A549 (cell line): Measurements from ENCODE around the gene EXOC3L2. TPM values are rescaled to one million over a fixed set of nuclear protein-coding genes. Genes with fewer than 3 reads are reported as not detected.

Experiments
- ATAC-seq, 2 experiments: fragments of 200-7000 bp in 1 of 2; fragments of >200 bp in 1 of 2; cut with Nextera tagmentation in 1 of 2; cut with Tn5 transposase in 1 of 2; 3 replicates each; pipeline versions ENCODE4 v1.8.0 to v1.9.1; 2018 to 2020; ENCODE audit warnings: mild to moderate bottlenecking in 1 of 2, moderate library complexity in 1 of 2
- CTCF ChIA-PET: fragments of 300-600 bp; sonication (Branson Sonifier 250); formaldehyde crosslinking; extraction: SDS; loops from one replicate; lab custom pipeline; 2021; ENCODE audit warnings: antibody characterized with exemption, inconsistent platforms; lab: Yijun Ruan, JAX
- POLR2A ChIA-PET: fragments of 350-600 bp; formaldehyde crosslinking; extraction: SDS; loops from one replicate; lab custom pipeline; 2021; ENCODE audit warnings: antibody characterized with exemption, inconsistent platforms; lab: Yijun Ruan, JAX
- DNase-seq, 2 experiments: peaks; one replicate each; pipeline versions ENCODE4 v3.0.0 to v3.0.0-alpha.2; 2011 to 2016; ENCODE audit warnings: low read depth in 1 of 2, low spot score in 1 of 2
- FAIRE-seq: peaks from 2 replicates; lab custom pipeline; 2011; peaks lifted over from hg19 to GRCh38; lab: Jason Lieb, UNC
- H3K27ac ChIP-seq, 2 experiments: fragments of >200 bp; sonication (Bioruptor Twin); formaldehyde crosslinking; 3 replicates each; pipeline ENCODE4 v1.5.1; 2016 to 2017
- H3K4me1 ChIP-seq: fragments of >200 bp; sonication (Bioruptor Twin); formaldehyde crosslinking; 3 replicates; pipeline ENCODE4 v1.6.1; 2016
- H3K4me2 ChIP-seq: fragments of >200 bp; sonication (Bioruptor Twin); formaldehyde crosslinking; 3 replicates; pipeline ENCODE4 v1.6.1; 2016
- H3K4me3 ChIP-seq: fragments of >200 bp; sonication (Bioruptor Twin); formaldehyde crosslinking; 3 replicates; pipeline ENCODE4 v1.5.1; 2016
- H3K9me3 ChIP-seq: fragments of >200 bp; sonication (Bioruptor Twin); formaldehyde crosslinking; 3 replicates; pipeline ENCODE4 v1.6.1; 2016
- BHLHE40 ChIP-seq: IDR thresholded peaks from 2 replicates; pipeline ENCODE4 v1.6.1; 2012; ENCODE audit warnings: low read depth, low read length, inconsistent platforms
- CBX2 ChIP-seq: fragments of 200-600 bp; sonication (generic); IDR thresholded peaks from 2 replicates; pipeline ENCODE4 v1.6.1; 2016; ENCODE audit warnings: low read depth, mild to moderate bottlenecking, borderline replicate concordance
- CBX8 ChIP-seq: fragments of 200-600 bp; sonication (generic); IDR thresholded peaks from 2 replicates; pipeline ENCODE4 v1.6.1; 2016
- CEBPB ChIP-seq, 2 experiments: fragments of >200 bp in 1 of 2; sonication (Bioruptor Twin) in 1 of 2; formaldehyde crosslinking in 1 of 2; IDR thresholded peaks; 2 replicates each; pipeline ENCODE4 v1.6.1; 2012 to 2016
- CHD2 ChIP-seq: fragments of 150-350 bp; IDR thresholded peaks from 2 replicates; pipeline ENCODE4 v1.6.1; 2014; ENCODE audit warnings: low read length; ENCODE audit not compliant: partially characterized antibody
- EHF ChIP-seq: fragments of 250-450 bp; sonication (Bioruptor Pico); IDR thresholded peaks from 2 replicates; pipeline ENCODE4 v1.5.0; 2020; ENCODE audit warnings: mild to moderate bottlenecking
- EHMT2 ChIP-seq: fragments of 200-600 bp; sonication (generic); IDR thresholded peaks from 2 replicates; pipeline ENCODE4 v1.6.1; 2016; ENCODE audit warnings: antibody characterized with exemption, low read depth, mild to moderate bottlenecking, moderate library complexity
- EP300 ChIP-seq, 2 experiments: fragments of >200 bp; sonication (Bioruptor Twin); formaldehyde crosslinking; IDR thresholded peaks; 2 replicates in 1 of 2; 3 replicates in 1 of 2; pipeline ENCODE4 v1.6.1; 2016 to 2017
- ESRRA ChIP-seq: fragments of 150-350 bp; IDR thresholded peaks from 2 replicates; pipeline ENCODE4 v1.6.1; 2014; ENCODE audit warnings: mild to moderate bottlenecking, low read length, borderline replicate concordance
- FOXS1 ChIP-seq: fragments of 250-450 bp; sonication (Bioruptor Pico); IDR thresholded peaks from 2 replicates; pipeline ENCODE4 v1.5.0; 2020; ENCODE audit warnings: mild to moderate bottlenecking, moderate library complexity
- HMGXB4 ChIP-seq: fragments of 250-450 bp; sonication (Bioruptor Pico); IDR thresholded peaks from 2 replicates; pipeline ENCODE4 v1.5.0; 2021; ENCODE audit warnings: mild to moderate bottlenecking, moderate library complexity, borderline replicate concordance
- HOXB13 ChIP-seq: fragments of 250-450 bp; sonication (Bioruptor Pico); IDR thresholded peaks from 2 replicates; pipeline ENCODE4 v1.5.0; 2020; ENCODE audit warnings: low read depth, mild to moderate bottlenecking, moderate library complexity
- HOXB5 ChIP-seq: fragments of 250-450 bp; sonication (Bioruptor Pico); IDR thresholded peaks from 2 replicates; pipeline ENCODE4 v1.5.0; 2020; ENCODE audit warnings: mild to moderate bottlenecking, moderate library complexity
- KDM1A ChIP-seq: fragments of 200-600 bp; sonication (generic); IDR thresholded peaks from 2 replicates; pipeline ENCODE4 v1.6.1; 2016; ENCODE audit warnings: low read depth, mild to moderate bottlenecking
- MAX ChIP-seq: IDR thresholded peaks from 2 replicates; pipeline ENCODE4 v1.6.1; 2012
- MAZ ChIP-seq: fragments of 150-350 bp; IDR thresholded peaks from 2 replicates; pipeline ENCODE4 v1.6.1; 2014; ENCODE audit warnings: antibody characterized with exemption, low read depth, low read length, borderline replicate concordance
- NPAS2 ChIP-seq: fragments of 250-450 bp; sonication (Bioruptor Pico); IDR thresholded peaks from 2 replicates; pipeline ENCODE4 v1.8.0; 2022; ENCODE audit warnings: mild to moderate bottlenecking, moderate library complexity, borderline replicate concordance
- RARB ChIP-seq: fragments of 250-450 bp; sonication (Bioruptor Pico); IDR thresholded peaks from 2 replicates; pipeline ENCODE4 v1.8.0; 2021; ENCODE audit warnings: mild to moderate bottlenecking, moderate library complexity
- RCOR1 ChIP-seq: fragments of 150-350 bp; IDR thresholded peaks from 2 replicates; pipeline ENCODE4 v1.6.1; 2014; ENCODE audit warnings: antibody characterized with exemption, low read length, low read depth
- USF2 ChIP-seq: fragments of 450-650 bp; IDR thresholded peaks from 2 replicates; pipeline ENCODE4 v1.6.1; 2014; ENCODE audit warnings: antibody characterized with exemption
- ZFP36 ChIP-seq: fragments of 450-650 bp; IDR thresholded peaks from 2 replicates; pipeline ENCODE4 v1.6.1; 2014; ENCODE audit warnings: borderline replicate concordance; ENCODE audit not compliant: partially characterized antibody
- ZNF302 ChIP-seq: fragments of 250-450 bp; sonication (Bioruptor Pico); IDR thresholded peaks from 2 replicates; pipeline ENCODE4 v1.9.0; 2021; ENCODE audit warnings: inconsistent platforms, mild to moderate bottlenecking, moderate library complexity
- WGBS: methylation state at CpG from one replicate; pipeline ENCODE4 v1.1.6; 2017; ENCODE audit errors: missing lambda C conversion rate; 5-methylcytosine and 5-hydroxymethylcytosine counted together
- polyA plus RNA-seq, 4 experiments: library from polyadenylated mRNA; depleted of rRNA in 3 of 4; stranded (reverse); fragments of >200 nt; fragmentation: RNase III in 1 of 4; extraction: RNeasy Plus Mini Kit Qiagen cat#74134 plus additional on column Dnase treatment in 1 of 4; gene quantifications; 2 replicates in 3 of 4; 3 replicates in 1 of 4; pipeline ENCODE4 v1.2.3, GENCODE V29; 2011 to 2017
- TF ChIP-seq, protein P1 (sequence below): fragments of 150-350 bp; IDR thresholded peaks from 2 replicates; pipeline ENCODE4 v1.6.1; 2014; ENCODE audit warnings: low read depth, mild to moderate bottlenecking, low read length
- TF ChIP-seq, protein P2 (sequence below): IDR thresholded peaks from 2 replicates; pipeline ENCODE4 v1.6.1; 2012; ENCODE audit warnings: low read depth, borderline replicate concordance

Gene EXOC3L2
- polyA plus RNA-seq, 2 of the 4 experiments (the other 2 are of a cell fraction): 0.16 to 0.50 TPM

DNA sequence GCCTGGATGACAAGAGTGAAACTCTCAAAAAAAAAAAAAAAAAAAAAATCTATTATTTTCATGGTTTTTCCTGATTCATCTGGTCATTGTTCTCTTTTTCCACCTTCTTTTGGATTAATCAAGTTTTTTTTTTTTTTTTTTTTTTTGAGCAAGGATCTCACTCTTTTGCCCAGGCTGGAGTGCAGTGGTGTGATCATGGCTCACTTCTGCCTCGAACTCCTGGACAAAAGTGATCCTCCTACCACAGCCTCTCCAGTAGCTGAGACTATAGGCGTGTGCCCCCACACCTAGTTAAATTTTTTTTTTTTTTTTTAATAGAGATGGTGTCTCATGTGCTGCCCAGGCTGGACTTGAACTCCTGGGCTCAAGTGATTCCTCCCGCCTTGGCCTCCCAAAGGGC is 38.9 kb downstream of the EXOC3L2 start (continued):
- no peak for TF ChIP-seq ESRRA
- TF ChIP-seq MAZ: no peak

GRCh38 chr19:45205810-45206209 is 39.4 kb downstream of the EXOC3L2 start:
- Histone ChIP-seq H3K27ac (no peak overlapping the region), H3K9me3 (no peaks in the 10 kb centered on the region), H3K4me2 (no peak overlapping the region), H3K4me3 (no peak overlapping the region), H3K4me1 (peaks cover 11% of the 10 kb centered on the region; the same call in 2 of the 3 replicates)
- CTCF ChIA-PET: interaction anchor here (0.6 to 1.2 kb wide), 2 partner anchors 86 to 140 kb away, joined by 3 to 4 read pairs; no protein-coding TSS in a partner anchor
- TF ChIP-seq, protein P1, sequence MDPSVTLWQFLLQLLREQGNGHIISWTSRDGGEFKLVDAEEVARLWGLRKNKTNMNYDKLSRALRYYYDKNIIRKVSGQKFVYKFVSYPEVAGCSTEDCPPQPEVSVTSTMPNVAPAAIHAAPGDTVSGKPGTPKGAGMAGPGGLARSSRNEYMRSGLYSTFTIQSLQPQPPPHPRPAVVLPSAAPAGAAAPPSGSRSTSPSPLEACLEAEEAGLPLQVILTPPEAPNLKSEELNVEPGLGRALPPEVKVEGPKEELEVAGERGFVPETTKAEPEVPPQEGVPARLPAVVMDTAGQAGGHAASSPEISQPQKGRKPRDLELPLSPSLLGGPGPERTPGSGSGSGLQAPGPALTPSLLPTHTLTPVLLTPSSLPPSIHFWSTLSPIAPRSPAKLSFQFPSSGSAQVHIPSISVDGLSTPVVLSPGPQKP: no peak
- TF ChIP-seq EHMT2: no peak
- no peak for TF ChIP-seq EHF
- TF ChIP-seq CHD2: no peak
- no peak for TF ChIP-seq KDM1A
- TF ChIP-seq CEBPB (IDR thresholded peaks at IDR 0.05): no peak
- TF ChIP-seq BHLHE40: no peak
- TF ChIP-seq MAX: no peak
- TF ChIP-seq, protein P2, sequence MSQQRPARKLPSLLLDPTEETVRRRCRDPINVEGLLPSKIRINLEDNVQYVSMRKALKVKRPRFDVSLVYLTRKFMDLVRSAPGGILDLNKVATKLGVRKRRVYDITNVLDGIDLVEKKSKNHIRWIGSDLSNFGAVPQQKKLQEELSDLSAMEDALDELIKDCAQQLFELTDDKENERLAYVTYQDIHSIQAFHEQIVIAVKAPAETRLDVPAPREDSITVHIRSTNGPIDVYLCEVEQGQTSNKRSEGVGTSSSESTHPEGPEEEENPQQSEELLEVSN: no peak
- no peak for TF ChIP-seq ZNF302 (CRISPR knock-in tag)
- no peak for TF ChIP-seq CBX2
- no peak for TF ChIP-seq NPAS2
- no peak for TF ChIP-seq RARB (CRISPR knock-in tag)
- TF ChIP-seq FOXS1 (CRISPR knock-in tag): no peak
- no peak for TF ChIP-seq HMGXB4 (CRISPR knock-in tag)
- DNase-seq (no peak), FAIRE-seq (no peak), ATAC-seq (no peak)
- 53% methylated on average over 12 of the region's 12 CpGs for WGBS
- POLR2A ChIA-PET: no interaction called here

DNA sequence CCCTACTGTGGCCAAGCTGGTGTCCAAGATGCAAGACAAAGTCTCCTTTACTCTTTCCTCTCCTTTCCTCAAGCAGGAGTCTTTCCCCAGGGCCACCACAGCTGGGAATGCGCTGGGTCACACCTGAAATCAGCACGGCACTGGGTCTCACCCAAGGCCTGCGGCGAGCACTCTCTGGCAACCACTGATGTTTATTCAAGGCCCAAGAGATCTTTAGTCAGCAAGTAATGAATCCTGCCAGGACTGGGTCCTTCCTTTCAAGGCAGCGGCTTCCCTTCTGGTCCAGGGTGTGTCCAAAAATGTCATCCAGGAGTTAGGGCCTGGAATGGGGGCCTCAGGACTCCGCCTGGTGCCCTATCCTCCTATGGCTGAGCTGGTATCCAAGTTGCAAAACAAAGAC is 42.6 kb downstream of the EXOC3L2 start:
- TF ChIP-seq EP300 (IDR thresholded peaks at IDR 0.05) (no peak), HOXB5 (no peak), KDM1A (no peak), USF2 (no peak), RCOR1 (no peak), CBX8 (no peak), ZFP36 (no peak), HOXB13 (CRISPR knock-in tag) (no peak)
- TF ChIP-seq, protein P2: no peak
- H3K4me3 ChIP-seq: no peak overlapping the region

More for the DNA sequence above, 42.6 kb downstream of the EXOC3L2 start:
- ChIA-PET POLR2A (no interaction called here), CTCF (interaction anchor here (1.0 to 3.1 kb wide), 3 partner anchors 10 to 199 kb away, joined by 3 to 11 read pairs (median 8); no protein-coding TSS in a partner anchor)
- FAIRE-seq: no peak
- no peaks in the 10 kb centered on the region for H3K9me3 ChIP-seq
- H3K27ac ChIP-seq: no peak overlapping the region
- no peak for DNase-seq
- no peak overlapping the region for H3K4me2 ChIP-seq
- H3K4me1 ChIP-seq: no peaks in the 10 kb centered on the region
- 90% methylated on average over 6 of the region's 6 CpGs for WGBS
- ATAC-seq: no peak
